ENCODE results near the gene IGHMBP2.

IGHMBP2 gene

GRCh38 chr11:68978931-68979594, 75.4 kb downstream of the IGHMBP2 start:
- no peak for DNase-seq (ENCODE audit: low spot score)
- no peak for TF ChIP-seq CTCF (IDR thresholded peaks at IDR 0.05; ENCODE audit: borderline replicate concordance, control extremely low read depth, extremely low read depth, insufficient read depth, missing control alignments)
- in situ Hi-C loops (cut with MboI; ENCODE audit: low sequenced_read_pairs, unreplicated experiment), result no loop called here

- no peak for TF ChIP-seq CTCF (IDR thresholded peaks at IDR 0.05; ENCODE audit: borderline replicate concordance, control extremely low read depth, extremely low read depth, insufficient read depth, missing control alignments)
- in situ Hi-C loops (cut with MboI; ENCODE audit: low sequenced_read_pairs, unreplicated experiment), result no loop called here
- DNase-seq (ENCODE audit: low spot score), result no peak
These were observed 76.5 kb downstream of the IGHMBP2 start for GRCh38 chr11:68979931-68980775.

DNA sequence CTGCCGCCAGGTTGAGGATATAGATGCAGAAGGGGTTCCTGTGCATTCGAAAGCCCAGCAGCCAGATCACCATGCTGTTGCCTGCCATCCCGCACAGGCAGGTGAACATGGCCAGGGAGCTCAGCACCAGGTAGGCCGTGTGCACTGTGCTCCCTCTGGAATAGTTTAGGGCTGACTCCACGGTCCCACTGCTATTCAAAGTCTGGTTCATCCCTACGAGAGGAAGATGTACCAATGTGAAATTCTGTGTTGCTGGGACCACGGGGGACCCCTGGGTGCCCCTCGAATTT, 77.0 kb downstream of the IGHMBP2 start, which contains the start of gene MRGPRD:
TSS of gene MRGPRD (minus strand) at position 211 of the 290 bp plus-strand sequence. CDS start at position 211, 0 bp downstream.
- TF ChIP-seq CTCF (IDR thresholded peaks at IDR 0.05; ENCODE audit: borderline replicate concordance, control extremely low read depth, extremely low read depth, insufficient read depth, missing control alignments), result no peak
- no peak for DNase-seq (ENCODE audit: low spot score)
- in situ Hi-C loops (cut with MboI; ENCODE audit: low sequenced_read_pairs, unreplicated experiment), result no loop called here

DNA sequence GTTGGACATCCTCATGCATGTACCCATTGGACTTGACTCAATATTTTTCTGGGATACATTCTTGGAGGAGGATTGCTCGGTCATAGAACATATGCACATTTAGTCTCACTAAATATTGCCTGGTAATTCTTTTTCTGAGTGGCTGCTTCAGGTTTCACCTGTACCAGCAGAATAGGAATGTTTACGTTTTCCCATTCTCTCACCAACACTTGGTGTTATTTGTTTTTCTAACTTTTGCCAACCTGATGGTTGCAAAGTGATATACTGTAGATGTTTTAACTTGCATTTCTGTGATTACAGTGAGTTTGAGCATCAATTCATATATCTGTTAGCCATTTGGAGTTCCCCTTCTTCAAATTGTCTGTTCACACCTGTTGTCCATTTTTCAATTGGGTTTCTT, 78.4 kb downstream of the IGHMBP2 start:
- TF ChIP-seq CTCF (IDR thresholded peaks at IDR 0.05; ENCODE audit: borderline replicate concordance, control extremely low read depth, extremely low read depth, insufficient read depth, missing control alignments), result no peak
- no peak for DNase-seq (ENCODE audit: low spot score)
- in situ Hi-C loops (cut with MboI; ENCODE audit: low sequenced_read_pairs, unreplicated experiment), result no loop called here

DNA sequence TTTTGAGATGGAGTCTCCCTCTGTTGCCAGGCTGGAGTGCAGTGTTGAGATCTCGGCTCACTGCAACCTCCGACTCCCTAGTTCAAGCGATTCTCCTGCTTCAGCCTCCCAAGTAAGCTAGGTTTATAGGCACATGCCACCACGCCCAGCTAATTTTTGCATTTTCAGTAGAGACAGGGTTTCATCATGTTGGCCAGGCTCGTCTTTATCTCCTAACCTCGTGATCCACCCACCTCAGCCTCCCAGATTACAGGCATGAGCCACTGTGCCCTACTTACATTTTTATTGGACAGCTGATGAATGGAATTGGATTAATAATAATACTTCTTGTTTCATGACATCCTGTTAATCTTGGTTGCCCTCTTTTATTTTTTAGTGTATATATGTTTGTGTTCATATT, 80.1 kb downstream of the IGHMBP2 start:
- DNase-seq (ENCODE audit: low spot score), result no peak
- TF ChIP-seq CTCF (IDR thresholded peaks at IDR 0.05; ENCODE audit: borderline replicate concordance, control extremely low read depth, extremely low read depth, insufficient read depth, missing control alignments), result no peak
- in situ Hi-C loops (cut with MboI; ENCODE audit: low sequenced_read_pairs, unreplicated experiment), result no loop called here

GRCh38 chr11:68987211-68987610, 83.5 kb downstream of the IGHMBP2 start:
- in situ Hi-C loops (cut with MboI; ENCODE audit: low sequenced_read_pairs, unreplicated experiment), result no loop called here
- no peak for TF ChIP-seq CTCF (IDR thresholded peaks at IDR 0.05; ENCODE audit: borderline replicate concordance, control extremely low read depth, extremely low read depth, insufficient read depth, missing control alignments)
- no peak for DNase-seq (ENCODE audit: low spot score)
